ENCODE results near the gene GMDS.

GMDS gene

DNA sequence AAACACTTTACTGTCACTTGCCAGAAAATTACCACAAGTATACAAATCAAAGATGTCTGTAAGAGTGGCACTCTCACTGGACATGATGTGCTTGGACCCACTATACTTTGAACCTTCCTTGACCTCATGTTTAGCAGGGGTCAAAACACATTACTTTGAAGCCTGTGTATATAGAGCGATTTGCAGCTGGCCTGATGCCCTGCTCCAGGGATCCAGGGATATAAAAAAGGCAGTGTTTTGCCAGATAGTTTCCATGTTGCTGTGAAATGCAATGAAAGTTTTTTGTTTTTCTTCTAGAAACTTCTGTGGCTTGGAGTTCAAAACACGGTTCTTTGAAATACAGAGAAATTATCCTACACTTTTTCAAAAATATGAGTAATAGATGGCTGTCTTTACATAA is 470.0 kb downstream of the GMDS start:
- H2BK120ac ChIP-seq (ENCODE audit: insufficient read depth, low read length, poor library complexity) = no peak overlapping the region
- no peak overlapping the region for H4K12ac ChIP-seq (ENCODE audit: low read depth, low read length)
- no peaks in the 10 kb centered on the region for H3K79me1 ChIP-seq (ENCODE audit: low read length)
- H3K4me3 ChIP-seq (ENCODE audit: low read depth, low read length) = no peak overlapping the region
- H3K79me2 ChIP-seq (ENCODE audit: control insufficient read depth, insufficient read depth, low read length, poor library complexity) = no peaks in the 10 kb centered on the region
- no peaks in the 10 kb centered on the region for H3K9me3 ChIP-seq (ENCODE audit: insufficient read depth, low read depth, low read length)
- H3K4ac ChIP-seq (ENCODE audit: low read depth, low read length) = no peak overlapping the region
- H3K18ac ChIP-seq (ENCODE audit: low read length) = no peak overlapping the region
- no peak overlapping the region for H3K14ac ChIP-seq (ENCODE audit: low read length)
- H2BK5ac ChIP-seq (ENCODE audit: low read depth, low read length, poor library complexity) = no peak overlapping the region
- no peak overlapping the region for H2AFZ ChIP-seq (ENCODE audit: insufficient read depth, low read length, poor library complexity)
- H3K27me3 ChIP-seq (ENCODE audit: insufficient read depth, low read length) = no peaks in the 10 kb centered on the region
- no peak overlapping the region for H4K91ac ChIP-seq (ENCODE audit: low read depth, low read length)
- H3K4me1 ChIP-seq (ENCODE audit: control insufficient read depth in 1 of 2, insufficient read depth in 2 of 2, low read length in 2 of 2) = no peaks in the 10 kb centered on the region
- H2BK12ac ChIP-seq (ENCODE audit: low read length) = no peak overlapping the region
- no peaks in the 10 kb centered on the region for H3K36me3 ChIP-seq (ENCODE audit: control insufficient read depth in 1 of 2, insufficient read depth in 2 of 2, low read length in 2 of 2)
- no CpG with 5 or more reads among the region's 2 CpGs for WGBS (ENCODE audit: extremely low coverage, insufficient coverage, insufficient read length)
- no peak overlapping the region for H3K9ac ChIP-seq (ENCODE audit: low read length)
- no peak overlapping the region for H2AK5ac ChIP-seq (ENCODE audit: low read length)
- H3K23ac ChIP-seq (ENCODE audit: low read length) = no peak overlapping the region
- no peak overlapping the region for H4K8ac ChIP-seq (ENCODE audit: low read depth, low read length)
- no peak for DNase-seq
- H3K4me2 ChIP-seq (ENCODE audit: low read length) = no peak overlapping the region
- H3K27ac ChIP-seq (ENCODE audit: low read depth, low read length) = no peak overlapping the region

DNA sequence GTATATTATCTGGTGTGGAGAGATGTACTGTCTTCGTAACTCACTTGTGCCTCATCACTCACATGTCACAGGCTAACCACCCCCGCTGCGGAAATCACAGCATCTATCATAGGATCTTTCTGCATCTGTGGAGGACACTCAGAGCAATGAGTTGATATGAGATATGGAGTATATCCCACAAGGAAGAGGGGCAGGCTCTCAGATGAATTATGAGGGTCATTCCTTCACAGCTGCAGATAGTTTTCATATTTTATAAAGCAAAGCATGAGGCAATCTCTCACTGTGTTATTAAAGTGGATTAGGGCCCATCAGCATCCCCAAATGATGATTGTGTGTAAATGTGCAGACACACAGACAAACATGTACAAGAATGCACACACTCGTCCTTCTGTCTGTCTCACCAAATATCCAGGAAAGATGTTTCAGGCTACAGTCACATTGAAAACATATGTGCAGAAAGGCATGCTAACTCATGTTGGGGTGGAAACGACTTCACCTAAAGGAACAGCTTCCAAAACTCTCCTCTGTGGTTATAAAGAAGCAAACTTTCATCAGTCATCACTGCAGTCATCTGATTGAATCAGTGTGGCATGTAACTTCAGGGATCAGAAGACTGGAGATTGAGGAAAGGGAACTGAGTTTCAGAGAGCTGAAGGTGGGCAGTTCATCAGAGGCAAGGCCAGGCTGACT is 471.0 kb downstream of the GMDS start:
- H2BK12ac ChIP-seq (ENCODE audit: low read length) = no peak overlapping the region
- no peaks in the 10 kb centered on the region for H3K36me3 ChIP-seq (ENCODE audit: control insufficient read depth in 1 of 2, insufficient read depth in 2 of 2, low read length in 2 of 2)
- H3K79me2 ChIP-seq (ENCODE audit: control insufficient read depth, insufficient read depth, low read length, poor library complexity) = no peaks in the 10 kb centered on the region
- no peak overlapping the region for H3K9ac ChIP-seq (ENCODE audit: low read length)
- H2AFZ ChIP-seq (ENCODE audit: insufficient read depth, low read length, poor library complexity) = no peak overlapping the region
- no peak overlapping the region for H3K14ac ChIP-seq (ENCODE audit: low read length)
- H4K91ac ChIP-seq (ENCODE audit: low read depth, low read length) = no peak overlapping the region
- no peak overlapping the region for H3K18ac ChIP-seq (ENCODE audit: low read length)
- no peak overlapping the region for H2BK120ac ChIP-seq (ENCODE audit: insufficient read depth, low read length, poor library complexity)
- no peaks in the 10 kb centered on the region for H3K9me3 ChIP-seq (ENCODE audit: insufficient read depth, low read depth, low read length)
- H3K79me1 ChIP-seq (ENCODE audit: low read length) = no peaks in the 10 kb centered on the region
- H3K4me1 ChIP-seq (ENCODE audit: control insufficient read depth in 1 of 2, insufficient read depth in 2 of 2, low read length in 2 of 2) = no peaks in the 10 kb centered on the region
- no peak for DNase-seq
- no peak overlapping the region for H3K27ac ChIP-seq (ENCODE audit: low read depth, low read length)
- H4K8ac ChIP-seq (ENCODE audit: low read depth, low read length) = no peak overlapping the region
- H3K4ac ChIP-seq (ENCODE audit: low read depth, low read length) = no peak overlapping the region
- no peak overlapping the region for H2BK5ac ChIP-seq (ENCODE audit: low read depth, low read length, poor library complexity)
- H3K27me3 ChIP-seq (ENCODE audit: insufficient read depth, low read length) = no peaks in the 10 kb centered on the region
- no peak overlapping the region for H3K4me3 ChIP-seq (ENCODE audit: low read depth, low read length)
- H3K4me2 ChIP-seq (ENCODE audit: low read length) = no peak overlapping the region
- no peak overlapping the region for H2AK5ac ChIP-seq (ENCODE audit: low read length)
- WGBS (ENCODE audit: extremely low coverage, insufficient coverage, insufficient read length) = no CpG with 5 or more reads among the region's 5 CpGs
- H4K12ac ChIP-seq (ENCODE audit: low read depth, low read length) = no peak overlapping the region
- no peak overlapping the region for H3K23ac ChIP-seq (ENCODE audit: low read length)

DNA sequence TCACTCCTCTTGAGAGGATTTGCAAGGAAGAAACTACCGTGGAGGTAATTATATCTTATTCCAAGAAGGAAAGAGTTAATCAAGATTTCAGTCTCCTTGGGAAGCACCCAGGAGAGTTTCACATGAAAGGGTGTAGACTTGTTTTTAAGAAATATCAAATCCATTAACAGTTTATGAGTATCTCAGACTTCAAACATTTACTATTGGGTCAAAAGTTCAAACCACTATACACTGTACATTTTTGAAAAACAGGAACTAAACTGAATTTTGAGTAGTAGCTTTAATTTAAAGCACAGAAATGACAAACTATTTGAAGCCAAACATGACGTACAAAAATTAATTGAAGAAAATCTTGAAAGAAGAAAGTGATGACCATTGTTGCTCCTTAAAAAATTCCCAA is 471.7 kb downstream of the GMDS start:
- no CpG with 5 or more reads among the region's 2 CpGs for WGBS (ENCODE audit: extremely low coverage, insufficient coverage, insufficient read length)
- H3K27ac ChIP-seq (ENCODE audit: low read depth, low read length) = no peak overlapping the region
- H3K4me2 ChIP-seq (ENCODE audit: low read length) = no peak overlapping the region
- H3K23ac ChIP-seq (ENCODE audit: low read length) = no peak overlapping the region
- no peaks in the 10 kb centered on the region for H3K79me2 ChIP-seq (ENCODE audit: control insufficient read depth, insufficient read depth, low read length, poor library complexity)
- no peak overlapping the region for H3K9ac ChIP-seq (ENCODE audit: low read length)
- H2AK5ac ChIP-seq (ENCODE audit: low read length) = no peak overlapping the region
- no peak overlapping the region for H2BK12ac ChIP-seq (ENCODE audit: low read length)
- H4K91ac ChIP-seq (ENCODE audit: low read depth, low read length) = no peak overlapping the region
- no peak overlapping the region for H3K4me3 ChIP-seq (ENCODE audit: low read depth, low read length)
- no peak overlapping the region for H3K18ac ChIP-seq (ENCODE audit: low read length)
- H3K9me3 ChIP-seq (ENCODE audit: insufficient read depth, low read depth, low read length) = no peaks in the 10 kb centered on the region
- H3K27me3 ChIP-seq (ENCODE audit: insufficient read depth, low read length) = no peaks in the 10 kb centered on the region
- DNase-seq = no peak
- H3K14ac ChIP-seq (ENCODE audit: low read length) = no peak overlapping the region
- no peak overlapping the region for H2BK120ac ChIP-seq (ENCODE audit: insufficient read depth, low read length, poor library complexity)
- H3K4me1 ChIP-seq (ENCODE audit: control insufficient read depth in 1 of 2, insufficient read depth in 2 of 2, low read length in 2 of 2) = no peaks in the 10 kb centered on the region
- no peak overlapping the region for H2BK5ac ChIP-seq (ENCODE audit: low read depth, low read length, poor library complexity)
- no peak overlapping the region for H4K8ac ChIP-seq (ENCODE audit: low read depth, low read length)
- H3K4ac ChIP-seq (ENCODE audit: low read depth, low read length) = no peak overlapping the region
- no peak overlapping the region for H2AFZ ChIP-seq (ENCODE audit: insufficient read depth, low read length, poor library complexity)
- H3K36me3 ChIP-seq (ENCODE audit: control insufficient read depth in 1 of 2, insufficient read depth in 2 of 2, low read length in 2 of 2) = no peaks in the 10 kb centered on the region
- H3K79me1 ChIP-seq (ENCODE audit: low read length) = no peaks in the 10 kb centered on the region
- no peak overlapping the region for H4K12ac ChIP-seq (ENCODE audit: low read depth, low read length)

DNA sequence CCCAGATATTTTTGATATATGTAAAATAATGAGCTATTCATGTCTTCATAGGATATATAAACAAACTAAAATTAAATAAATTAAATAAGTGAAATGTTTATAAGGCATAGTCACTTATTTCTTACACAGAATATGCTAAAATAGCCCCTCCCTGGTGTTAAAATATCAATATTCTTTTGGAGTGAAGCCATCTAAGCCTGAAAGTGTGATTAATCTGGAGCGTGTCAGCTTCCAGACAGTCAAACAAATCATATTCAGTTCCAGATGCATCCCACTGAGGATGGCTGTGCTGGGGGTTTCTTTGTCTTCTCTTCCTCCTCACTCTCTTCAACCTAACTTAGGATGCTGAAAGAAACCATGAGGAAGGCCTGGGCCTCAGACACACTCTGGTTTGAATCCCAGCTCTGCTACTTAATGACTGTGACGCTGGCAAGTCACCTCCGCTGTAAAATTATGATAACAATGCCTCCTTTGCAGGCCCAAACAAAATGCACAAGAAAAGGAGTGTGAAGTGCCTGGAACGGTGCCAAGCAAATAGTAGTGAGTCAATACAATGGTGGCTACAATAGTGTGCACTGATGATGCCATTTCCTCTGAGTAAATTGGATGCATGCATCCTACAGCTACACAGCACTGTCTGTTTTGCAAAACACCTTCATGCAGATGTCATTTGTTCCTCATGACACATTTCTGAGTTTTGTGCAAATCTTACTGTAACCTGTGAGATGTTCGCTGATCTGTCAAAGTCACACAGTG is 474.3 kb downstream of the GMDS start:
- Histone ChIP-seq H3K18ac (ENCODE audit: low read length) (no peak overlapping the region), H3K9ac (ENCODE audit: low read length) (no peak overlapping the region), H3K4me2 (ENCODE audit: low read length) (no peak overlapping the region), H3K27ac (ENCODE audit: low read depth, low read length) (no peak overlapping the region), H2BK120ac (ENCODE audit: insufficient read depth, low read length, poor library complexity) (no peak overlapping the region), H2BK5ac (ENCODE audit: low read depth, low read length, poor library complexity) (no peak overlapping the region), H2BK12ac (ENCODE audit: low read length) (no peak overlapping the region), H3K79me1 (ENCODE audit: low read length) (no peaks in the 10 kb centered on the region), H3K79me2 (ENCODE audit: control insufficient read depth, insufficient read depth, low read length, poor library complexity) (no peaks in the 10 kb centered on the region), H3K23ac (ENCODE audit: low read length) (no peak overlapping the region), H3K14ac (ENCODE audit: low read length) (no peak overlapping the region), H3K4me3 (ENCODE audit: low read depth, low read length) (no peak overlapping the region), H2AFZ (ENCODE audit: insufficient read depth, low read length, poor library complexity) (no peak overlapping the region), H4K12ac (ENCODE audit: low read depth, low read length) (no peak overlapping the region), H4K8ac (ENCODE audit: low read depth, low read length) (no peak overlapping the region), H3K36me3 (ENCODE audit: control insufficient read depth in 1 of 2, insufficient read depth in 2 of 2, low read length in 2 of 2) (no peaks in the 10 kb centered on the region), H3K4ac (ENCODE audit: low read depth, low read length) (no peak overlapping the region), H4K91ac (ENCODE audit: low read depth, low read length) (no peak overlapping the region), H3K9me3 (ENCODE audit: insufficient read depth, low read depth, low read length) (no peaks in the 10 kb centered on the region), H3K4me1 (ENCODE audit: control insufficient read depth in 1 of 2, insufficient read depth in 2 of 2, low read length in 2 of 2) (peaks cover 0 to 2% of the 10 kb centered on the region in 2 experiments), H3K27me3 (ENCODE audit: insufficient read depth, low read length) (no peaks in the 10 kb centered on the region), H2AK5ac (ENCODE audit: low read length) (no peak overlapping the region)
- no CpG with 5 or more reads among the region's 5 CpGs for WGBS (ENCODE audit: extremely low coverage, insufficient coverage, insufficient read length)
- no peak for DNase-seq
